AG04450 (cell line): ENCODE results near the gene RAB28. TPM values are rescaled to one million over a fixed set of nuclear protein-coding genes. Genes with fewer than 3 reads are reported as not detected.
A peak's percentile ranks its signal among the peaks of the same experiment; 100 is the strongest.

Experiments
- CTCF ChIA-PET: fragments of 300-600, 350-600 bp; formaldehyde crosslinking; extraction: SDS; loops from one replicate; lab custom pipeline; 2022; ENCODE audit warnings: antibody characterized with exemption, inconsistent platforms; lab: Charles Lee
- POLR2A ChIA-PET: fragments of 350-600 bp; formaldehyde crosslinking; extraction: SDS; loops from one replicate; lab custom pipeline; 2021; ENCODE audit warnings: antibody characterized with exemption, inconsistent platforms; lab: Yijun Ruan, JAX
- DNase-seq: peaks from one replicate; pipeline ENCODE4 v3.0.0-alpha.2; 2011; ENCODE audit warnings: low read depth, low spot score
- H3K27ac ChIP-seq: one replicate; pipeline ENCODE4 v1.5.1; 2012; ENCODE audit warnings: low read depth, low read length, control low read depth
- H3K27me3 ChIP-seq: one replicate; pipeline ENCODE4 v1.6.0; 2012; ENCODE audit warnings: low read length; ENCODE audit not compliant: control insufficient read depth, insufficient read depth
- H3K4me3 ChIP-seq: 2 replicates; pipeline ENCODE4 v1.5.1; 2011; ENCODE audit warnings: mild to moderate bottlenecking, low read depth, low read length, control low read depth
- H3K9me3 ChIP-seq: 2 replicates; pipeline ENCODE4 v1.5.1; 2012; ENCODE audit warnings: low read length; ENCODE audit not compliant: control insufficient read depth, insufficient read depth
- polyA plus RNA-seq: library from polyadenylated mRNA; depleted of rRNA; stranded (reverse); fragments of >200 nt; gene quantifications from 2 replicates; pipeline ENCODE4 v1.2.3, GENCODE V29; 2011
- TF ChIP-seq, protein P1 (sequence below): IDR thresholded peaks from 2 replicates; pipeline ENCODE4 v1.5.1; 2011; ENCODE audit warnings: low read depth, low read length, control low read depth, inconsistent platforms

Gene RAB28
- polyA plus RNA-seq, 1 experiment: 19.8 TPM

DNA sequence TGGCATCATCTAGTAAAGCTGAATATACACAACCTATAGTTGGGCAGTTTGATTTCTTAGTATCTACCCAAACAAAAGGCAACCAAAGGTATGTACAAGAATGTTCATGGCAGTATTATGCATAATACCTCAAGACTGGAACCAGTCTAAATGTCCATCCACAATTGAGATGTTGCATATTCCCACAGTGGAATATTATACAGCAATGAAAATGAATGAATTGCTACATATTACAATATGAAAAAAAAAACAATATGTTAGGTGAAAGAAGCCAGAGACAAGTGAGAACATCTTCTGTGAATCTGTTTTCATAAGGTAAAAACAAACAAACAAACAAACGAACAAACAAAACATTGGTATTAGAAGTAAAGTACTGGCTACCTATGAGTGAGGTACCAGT lies 11.6 kb upstream of the RAB28 start:
- DNase-seq: no peak
- CTCF ChIA-PET: no interaction called here
- Histone ChIP-seq H3K27ac (no peak overlapping the region), H3K9me3 (no peaks in the 10 kb centered on the region), H3K4me3 (no peak overlapping the region), H3K27me3 (no peaks in the 10 kb centered on the region)
- TF ChIP-seq, protein P1, sequence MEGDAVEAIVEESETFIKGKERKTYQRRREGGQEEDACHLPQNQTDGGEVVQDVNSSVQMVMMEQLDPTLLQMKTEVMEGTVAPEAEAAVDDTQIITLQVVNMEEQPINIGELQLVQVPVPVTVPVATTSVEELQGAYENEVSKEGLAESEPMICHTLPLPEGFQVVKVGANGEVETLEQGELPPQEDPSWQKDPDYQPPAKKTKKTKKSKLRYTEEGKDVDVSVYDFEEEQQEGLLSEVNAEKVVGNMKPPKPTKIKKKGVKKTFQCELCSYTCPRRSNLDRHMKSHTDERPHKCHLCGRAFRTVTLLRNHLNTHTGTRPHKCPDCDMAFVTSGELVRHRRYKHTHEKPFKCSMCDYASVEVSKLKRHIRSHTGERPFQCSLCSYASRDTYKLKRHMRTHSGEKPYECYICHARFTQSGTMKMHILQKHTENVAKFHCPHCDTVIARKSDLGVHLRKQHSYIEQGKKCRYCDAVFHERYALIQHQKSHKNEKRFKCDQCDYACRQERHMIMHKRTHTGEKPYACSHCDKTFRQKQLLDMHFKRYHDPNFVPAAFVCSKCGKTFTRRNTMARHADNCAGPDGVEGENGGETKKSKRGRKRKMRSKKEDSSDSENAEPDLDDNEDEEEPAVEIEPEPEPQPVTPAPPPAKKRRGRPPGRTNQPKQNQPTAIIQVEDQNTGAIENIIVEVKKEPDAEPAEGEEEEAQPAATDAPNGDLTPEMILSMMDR: no peak
- POLR2A ChIA-PET: no interaction called here

DNA sequence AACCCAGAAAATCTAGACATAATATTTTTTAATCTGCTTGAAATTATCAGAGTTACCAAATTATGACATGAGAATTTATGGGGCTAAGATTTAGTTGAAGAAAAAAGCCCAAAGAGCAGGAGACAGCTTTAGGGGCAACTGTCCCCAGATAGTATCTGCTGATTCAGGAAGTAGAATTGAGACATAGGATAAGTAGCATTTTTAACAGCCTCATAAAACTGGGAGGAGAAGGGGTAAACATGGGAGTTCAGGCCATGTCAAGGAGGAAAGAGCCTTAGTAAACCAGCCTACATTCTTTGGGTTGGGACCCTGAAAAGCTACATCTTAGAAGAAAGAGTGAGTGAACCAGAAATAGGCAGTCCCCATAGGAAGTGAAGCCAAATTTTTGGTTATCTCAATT lies 9.7 kb upstream of the RAB28 start:
- no peaks in the 10 kb centered on the region for H3K27me3 ChIP-seq
- H3K4me3 ChIP-seq: no peak overlapping the region
- TF ChIP-seq, protein P1: no peak
- ChIA-PET POLR2A (no interaction called here), CTCF (no interaction called here)
- no peak overlapping the region for H3K27ac ChIP-seq
- DNase-seq: no peak
- H3K9me3 ChIP-seq: no peaks in the 10 kb centered on the region

DNA sequence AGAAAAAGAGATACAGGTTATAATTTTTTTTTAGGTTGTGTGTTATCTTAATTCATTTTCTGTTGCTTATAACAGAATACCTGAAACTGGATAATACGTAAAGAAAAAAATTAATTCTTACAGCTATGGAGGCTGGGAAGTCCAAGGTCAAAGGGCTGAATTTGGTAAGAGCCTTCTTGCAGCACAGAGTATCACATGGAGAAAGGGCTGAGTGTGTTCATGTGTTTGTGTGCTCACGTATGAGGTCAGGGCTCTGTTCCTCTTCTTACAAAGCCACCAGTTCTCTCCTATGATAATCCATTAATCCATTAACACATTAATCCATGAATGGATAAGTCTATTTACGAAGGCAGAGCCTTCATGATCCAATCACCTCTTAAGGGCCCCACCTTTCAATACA lies 8.6 kb upstream of the RAB28 start:
- CTCF ChIA-PET: no interaction called here
- POLR2A ChIA-PET: no interaction called here
- TF ChIP-seq, protein P1: no peak
- no peak for DNase-seq
- Histone ChIP-seq H3K4me3 (no peak overlapping the region), H3K27ac (no peak overlapping the region), H3K27me3 (no peaks in the 10 kb centered on the region), H3K9me3 (no peaks in the 10 kb centered on the region; the same call in 1 of the 2 replicates)

DNA sequence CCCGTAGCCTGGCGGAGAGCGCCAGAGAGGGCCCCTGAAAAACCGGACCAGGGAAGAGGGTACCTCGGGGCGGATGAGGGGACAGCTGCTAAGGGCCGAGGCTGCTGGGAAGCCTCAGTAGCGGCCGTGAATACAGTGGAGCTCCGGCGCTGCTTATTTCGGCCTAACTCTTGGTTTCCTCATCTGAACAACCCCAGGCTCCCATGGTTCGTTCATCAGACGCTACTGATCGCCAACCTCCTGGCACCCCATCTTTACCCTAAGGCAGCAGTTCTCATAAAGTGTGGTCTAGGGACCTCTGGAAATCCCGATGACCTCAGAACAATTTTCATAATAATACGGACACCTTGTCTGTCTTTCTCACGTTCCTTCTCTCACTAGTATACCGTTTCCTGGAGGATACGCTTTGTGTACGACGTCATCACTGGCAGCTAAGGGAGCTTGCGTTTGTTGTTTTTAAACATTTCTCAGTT lies 645 bp upstream of the RAB28 start:
- no peak overlapping the region for H3K27ac ChIP-seq
- CTCF ChIA-PET: no interaction called here
- no peaks in the 10 kb centered on the region for H3K27me3 ChIP-seq
- no peaks in the 10 kb centered on the region; the same call in none of the 2 replicates for H3K9me3 ChIP-seq
- TF ChIP-seq, protein P1: no peak
- no peak for DNase-seq
- peak overlapping the region; percentile 77 for H3K4me3 ChIP-seq
- POLR2A ChIA-PET: no interaction called here

DNA sequence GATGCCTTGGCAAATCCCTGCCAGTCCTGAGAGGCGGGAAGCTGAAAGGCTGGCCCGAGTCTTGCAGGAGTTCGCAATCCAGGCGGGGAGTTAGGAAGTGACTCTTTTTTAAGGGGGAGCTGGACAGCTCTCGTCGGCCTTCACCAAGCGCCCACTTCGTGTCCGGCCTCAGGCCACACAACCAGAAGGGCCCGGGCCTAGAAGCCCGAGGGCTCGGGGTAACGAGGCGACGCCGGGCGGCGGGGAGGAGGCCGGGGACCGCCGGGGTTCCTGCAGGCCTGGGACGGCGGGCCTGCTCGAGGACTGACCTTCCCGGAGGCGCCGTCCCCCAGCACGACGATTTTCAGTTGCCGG lies 395 bp downstream of the RAB28 start:
- CTCF ChIA-PET: interaction anchor here (0.7 kb wide), 1 partner anchor 9 kb away, joined by 3 read pairs; no protein-coding TSS in a partner anchor
- TF ChIP-seq, protein P1: no peak
- POLR2A ChIA-PET: interaction anchor here (0.7 kb wide), 1 partner anchor 129 kb away, joined by 3 read pairs; no protein-coding TSS in a partner anchor

More for the DNA sequence above, 395 bp downstream of the RAB28 start:
- peak overlapping the region; percentile 31 for H3K27ac ChIP-seq
- peak; percentile 33 for DNase-seq
- no peaks in the 10 kb centered on the region for H3K27me3 ChIP-seq
- no peaks in the 10 kb centered on the region; the same call in none of the 2 replicates for H3K9me3 ChIP-seq
- peak overlapping the region; percentile 58 for H3K4me3 ChIP-seq
